Testis (tissue), 2 donors: Measurements from ENCODE around the gene FXR1.

Experiments used
- POLR2A ChIP-seq: fragments of 450-650 bp; IDR thresholded peaks from one replicate; pipeline ENCODE4 v1.6.1; 2017; ENCODE audit warnings: antibody characterized with exemption, mild to moderate bottlenecking, moderate library complexity
- TF ChIP-seq, protein P1 (sequence below), 3 experiments: fragments of 450-650 bp in 2 of 3; fragments of 200-600 bp in 1 of 3; sonication (generic) in 1 of 3; IDR thresholded peaks; one replicate each; pipeline ENCODE4 v1.5.1; 2016 to 2019; ENCODE audit warnings: antibody characterized with exemption in 3 of 3, mild to moderate bottlenecking in 2 of 3, moderate library complexity in 1 of 3

DNA sequence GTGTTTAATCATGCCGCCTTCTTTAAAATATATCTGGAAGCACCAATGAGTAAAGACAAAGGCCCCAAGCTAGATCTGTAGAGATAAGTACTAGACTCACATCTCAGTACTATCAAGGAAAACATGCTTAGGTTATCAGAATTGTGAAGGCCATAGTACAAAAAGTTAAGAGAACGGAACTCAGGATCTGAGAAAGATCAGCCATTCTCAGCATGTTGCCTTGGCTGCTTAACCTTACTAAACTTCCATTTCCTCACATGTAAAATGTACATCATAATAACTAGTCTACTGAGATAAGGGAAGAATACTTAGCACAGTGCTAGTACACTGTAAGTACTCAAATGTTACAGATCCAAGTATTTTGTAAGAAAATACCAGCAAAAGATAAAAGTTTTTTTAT, 69.4 kb downstream of the FXR1 start:
- TF ChIP-seq POLR2A: no peak
- TF ChIP-seq, protein P1, sequence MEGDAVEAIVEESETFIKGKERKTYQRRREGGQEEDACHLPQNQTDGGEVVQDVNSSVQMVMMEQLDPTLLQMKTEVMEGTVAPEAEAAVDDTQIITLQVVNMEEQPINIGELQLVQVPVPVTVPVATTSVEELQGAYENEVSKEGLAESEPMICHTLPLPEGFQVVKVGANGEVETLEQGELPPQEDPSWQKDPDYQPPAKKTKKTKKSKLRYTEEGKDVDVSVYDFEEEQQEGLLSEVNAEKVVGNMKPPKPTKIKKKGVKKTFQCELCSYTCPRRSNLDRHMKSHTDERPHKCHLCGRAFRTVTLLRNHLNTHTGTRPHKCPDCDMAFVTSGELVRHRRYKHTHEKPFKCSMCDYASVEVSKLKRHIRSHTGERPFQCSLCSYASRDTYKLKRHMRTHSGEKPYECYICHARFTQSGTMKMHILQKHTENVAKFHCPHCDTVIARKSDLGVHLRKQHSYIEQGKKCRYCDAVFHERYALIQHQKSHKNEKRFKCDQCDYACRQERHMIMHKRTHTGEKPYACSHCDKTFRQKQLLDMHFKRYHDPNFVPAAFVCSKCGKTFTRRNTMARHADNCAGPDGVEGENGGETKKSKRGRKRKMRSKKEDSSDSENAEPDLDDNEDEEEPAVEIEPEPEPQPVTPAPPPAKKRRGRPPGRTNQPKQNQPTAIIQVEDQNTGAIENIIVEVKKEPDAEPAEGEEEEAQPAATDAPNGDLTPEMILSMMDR (IDR thresholded peaks at IDR 0.05): no peak
